ENCODE results near the gene CA6. TPM values are rescaled to one million over a fixed set of nuclear protein-coding genes. Genes with fewer than 3 reads are reported as not detected.

The CA6 gene
- total and polyA plus RNA-seq, 4 donors = 0.03 TPM; not detected in 3

DNA sequence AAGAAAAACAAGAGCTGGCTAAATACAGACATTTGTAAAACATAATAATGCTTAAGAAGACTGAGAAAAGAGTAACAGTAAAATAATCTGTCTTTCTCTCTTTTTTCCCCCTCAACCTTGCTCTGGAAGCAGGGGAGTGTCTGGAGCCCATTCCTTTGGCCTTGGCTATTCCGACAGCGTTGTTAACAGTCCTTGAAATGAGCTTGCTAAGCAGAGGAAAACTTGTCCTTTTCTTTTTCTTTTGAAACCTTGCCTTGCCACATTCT, 6.7 kb upstream of the CA6 start:
- no peak for ATAC-seq (ENCODE audit: insufficient read depth, low FRiP score)
- Histone ChIP-seq H3K9me3 (ENCODE audit: control insufficient read depth in 4 of 4, insufficient read depth in 3 of 4, low read length in 3 of 4) (no peaks in the 10 kb centered on the region), H3K27ac (ENCODE audit: low read depth in 1 of 2, low read length in 1 of 2) (no peak overlapping the region), H3K4me1 (ENCODE audit: control insufficient read depth in 5 of 5, insufficient read depth in 5 of 5, low read length in 5 of 5) (peaks cover 0 to 5% (median 0%) of the 10 kb centered on the region in 5 donors), H3K4me3 (no peak overlapping the region), H3K27me3 (ENCODE audit: control insufficient read depth in 3 of 3, insufficient read depth in 3 of 3, low read length in 2 of 3) (no peaks in the 10 kb centered on the region), H3K9ac (ENCODE audit: insufficient read depth in 1 of 2, low read length in 2 of 2) (no peak overlapping the region), H3K36me3 (ENCODE audit: control insufficient read depth in 4 of 4, insufficient read depth in 4 of 4, low read length in 4 of 4) (no peaks in the 10 kb centered on the region)
- WGBS, 2 donors = 83% methylated on average over 2 of the region's 2 CpGs
- DNase-seq = no peak
- TF ChIP-seq, protein P1, sequence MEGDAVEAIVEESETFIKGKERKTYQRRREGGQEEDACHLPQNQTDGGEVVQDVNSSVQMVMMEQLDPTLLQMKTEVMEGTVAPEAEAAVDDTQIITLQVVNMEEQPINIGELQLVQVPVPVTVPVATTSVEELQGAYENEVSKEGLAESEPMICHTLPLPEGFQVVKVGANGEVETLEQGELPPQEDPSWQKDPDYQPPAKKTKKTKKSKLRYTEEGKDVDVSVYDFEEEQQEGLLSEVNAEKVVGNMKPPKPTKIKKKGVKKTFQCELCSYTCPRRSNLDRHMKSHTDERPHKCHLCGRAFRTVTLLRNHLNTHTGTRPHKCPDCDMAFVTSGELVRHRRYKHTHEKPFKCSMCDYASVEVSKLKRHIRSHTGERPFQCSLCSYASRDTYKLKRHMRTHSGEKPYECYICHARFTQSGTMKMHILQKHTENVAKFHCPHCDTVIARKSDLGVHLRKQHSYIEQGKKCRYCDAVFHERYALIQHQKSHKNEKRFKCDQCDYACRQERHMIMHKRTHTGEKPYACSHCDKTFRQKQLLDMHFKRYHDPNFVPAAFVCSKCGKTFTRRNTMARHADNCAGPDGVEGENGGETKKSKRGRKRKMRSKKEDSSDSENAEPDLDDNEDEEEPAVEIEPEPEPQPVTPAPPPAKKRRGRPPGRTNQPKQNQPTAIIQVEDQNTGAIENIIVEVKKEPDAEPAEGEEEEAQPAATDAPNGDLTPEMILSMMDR (IDR thresholded peaks at IDR 0.05; ENCODE audit: control extremely low read depth, extremely low read depth) = no peak

DNA sequence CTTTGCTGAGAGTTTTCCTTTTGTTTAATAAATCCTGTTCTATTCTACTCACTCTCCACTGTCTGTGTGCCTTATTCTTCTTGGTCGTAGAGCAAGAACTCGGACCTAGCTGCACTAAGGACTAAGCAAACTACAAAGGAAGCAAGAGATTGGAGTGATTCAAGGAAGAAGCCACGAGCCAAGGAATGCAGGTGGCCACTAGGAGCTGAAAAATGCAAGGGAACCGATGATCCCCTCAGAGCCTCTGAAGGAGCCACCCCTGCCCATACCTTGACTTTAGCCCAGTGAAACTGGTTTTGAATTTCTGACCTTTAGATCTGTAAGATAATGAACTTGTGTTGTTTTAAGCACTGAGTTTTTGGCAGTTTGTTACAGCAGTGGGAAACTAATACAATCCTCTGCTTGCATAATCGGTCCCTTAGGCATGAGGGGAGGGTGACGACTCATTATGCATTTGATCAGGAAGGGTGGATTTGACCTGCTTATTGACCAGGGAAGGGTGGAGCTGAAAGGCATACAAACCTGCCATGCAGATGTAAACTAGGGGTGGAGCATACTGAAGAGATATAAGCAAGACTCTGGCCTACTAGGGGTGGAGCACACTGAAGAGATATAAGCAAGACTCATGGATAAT, 6.2 kb upstream of the CA6 start:
- 61 to 75% methylated on average over 6 of the region's 6 CpGs for whole genome bisulfite sequencing, 2 donors
- H3K27ac ChIP-seq (ENCODE audit: low read depth in 1 of 2, low read length in 1 of 2) = no peak overlapping the region
- DNase-seq (no peak), ATAC-seq (ENCODE audit: insufficient read depth, low FRiP score) (no peak)
- H3K4me1 ChIP-seq (ENCODE audit: control insufficient read depth in 5 of 5, insufficient read depth in 5 of 5, low read length in 5 of 5) = peaks cover 0 to 5% (median 0%) of the 10 kb centered on the region in 5 donors
- no peak overlapping the region for H3K4me3 ChIP-seq
- no peaks in the 10 kb centered on the region for H3K27me3 ChIP-seq (ENCODE audit: control insufficient read depth in 3 of 3, insufficient read depth in 3 of 3, low read length in 2 of 3)
- H3K9me3 ChIP-seq (ENCODE audit: control insufficient read depth in 4 of 4, insufficient read depth in 3 of 4, low read length in 3 of 4) = no peaks in the 10 kb centered on the region
- H3K36me3 ChIP-seq (ENCODE audit: control insufficient read depth in 4 of 4, insufficient read depth in 4 of 4, low read length in 4 of 4) = no peaks in the 10 kb centered on the region
- TF ChIP-seq, protein P1 (IDR thresholded peaks at IDR 0.05; ENCODE audit: control extremely low read depth, extremely low read depth) = no peak
- no peak overlapping the region for H3K9ac ChIP-seq (ENCODE audit: insufficient read depth in 1 of 2, low read length in 2 of 2)

DNA sequence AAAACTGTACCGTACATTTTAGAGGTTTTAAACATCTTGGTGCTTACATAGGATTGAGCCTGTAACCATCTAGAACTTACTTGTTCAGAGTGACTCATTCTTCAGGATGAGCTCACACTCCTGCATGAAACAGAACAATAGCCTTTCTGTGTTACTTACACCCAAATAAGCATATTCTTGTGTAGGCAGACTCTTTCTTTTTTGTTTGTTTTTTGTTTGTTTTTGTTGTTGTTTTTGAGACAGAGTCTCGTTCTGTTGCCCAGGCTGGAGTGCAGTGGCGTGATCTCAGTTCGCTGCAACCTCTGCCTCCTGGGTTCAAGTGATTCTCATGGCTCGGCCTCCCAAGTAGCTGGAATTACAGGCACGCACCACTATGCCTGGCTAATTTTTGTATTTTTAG, 3.8 kb upstream of the CA6 start:
- no peak for DNase-seq
- no peak overlapping the region for H3K27ac ChIP-seq (ENCODE audit: low read depth in 1 of 2, low read length in 1 of 2)
- H3K36me3 ChIP-seq (ENCODE audit: control insufficient read depth in 4 of 4, insufficient read depth in 4 of 4, low read length in 4 of 4) = no peaks in the 10 kb centered on the region
- H3K27me3 ChIP-seq (ENCODE audit: control insufficient read depth in 3 of 3, insufficient read depth in 3 of 3, low read length in 2 of 3) = no peaks in the 10 kb centered on the region
- peaks cover 0 to 5% (median 0%) of the 10 kb centered on the region in 5 donors for H3K4me1 ChIP-seq (ENCODE audit: control insufficient read depth in 5 of 5, insufficient read depth in 5 of 5, low read length in 5 of 5)
- no peak overlapping the region for H3K9ac ChIP-seq (ENCODE audit: insufficient read depth in 1 of 2, low read length in 2 of 2)
- no peak overlapping the region for H3K4me3 ChIP-seq
- TF ChIP-seq, protein P1 (IDR thresholded peaks at IDR 0.05; ENCODE audit: control extremely low read depth, extremely low read depth) = no peak
- ATAC-seq (ENCODE audit: insufficient read depth, low FRiP score) = no peak
- 92 to 93% methylated on average over 6 of the region's 6 CpGs for WGBS, 2 donors
- no peaks in the 10 kb centered on the region for H3K9me3 ChIP-seq (ENCODE audit: control insufficient read depth in 4 of 4, insufficient read depth in 3 of 4, low read length in 3 of 4)

Measured in lung (tissue), 12 donors.